Coronary artery (tissue), 2 donors: ENCODE measurements around the gene ARFGEF2.
"Not testable (repeated sequence)": the region's sequence is repeated elsewhere in the genome, so short reads cannot be mapped to it uniquely, and the experiment has no call there.

Experiments
- DNase-seq: peaks from one replicate; pipeline ENCODE4 v3.0.0-alpha.2; 2017; ENCODE audit warnings: low spot score
- H3K27ac ChIP-seq, 2 donors: fragments of 200-600 bp; sonication (generic); one replicate each; pipeline ENCODE4 v1.5.1; 2016 to 2019
- H3K4me3 ChIP-seq: fragments of 200-600 bp; sonication (generic); 2 replicates; pipeline ENCODE4 v1.5.1; 2016; ENCODE audit warnings: mild to moderate bottlenecking, moderate library complexity
- CTCF ChIP-seq: fragments of 200-600 bp; sonication (generic); IDR thresholded peaks from one replicate; pipeline ENCODE4 v1.5.1; 2019; ENCODE audit warnings: antibody characterized with exemption

Gene ARFGEF2

GRCh38 chr20:48965189-48965910, 43.8 kb downstream of the ARFGEF2 start:
- TF ChIP-seq CTCF, result no peak
- H3K4me3 ChIP-seq, result no peak overlapping the region
- no peak for DNase-seq
- no peak overlapping the region for H3K27ac ChIP-seq

DNA sequence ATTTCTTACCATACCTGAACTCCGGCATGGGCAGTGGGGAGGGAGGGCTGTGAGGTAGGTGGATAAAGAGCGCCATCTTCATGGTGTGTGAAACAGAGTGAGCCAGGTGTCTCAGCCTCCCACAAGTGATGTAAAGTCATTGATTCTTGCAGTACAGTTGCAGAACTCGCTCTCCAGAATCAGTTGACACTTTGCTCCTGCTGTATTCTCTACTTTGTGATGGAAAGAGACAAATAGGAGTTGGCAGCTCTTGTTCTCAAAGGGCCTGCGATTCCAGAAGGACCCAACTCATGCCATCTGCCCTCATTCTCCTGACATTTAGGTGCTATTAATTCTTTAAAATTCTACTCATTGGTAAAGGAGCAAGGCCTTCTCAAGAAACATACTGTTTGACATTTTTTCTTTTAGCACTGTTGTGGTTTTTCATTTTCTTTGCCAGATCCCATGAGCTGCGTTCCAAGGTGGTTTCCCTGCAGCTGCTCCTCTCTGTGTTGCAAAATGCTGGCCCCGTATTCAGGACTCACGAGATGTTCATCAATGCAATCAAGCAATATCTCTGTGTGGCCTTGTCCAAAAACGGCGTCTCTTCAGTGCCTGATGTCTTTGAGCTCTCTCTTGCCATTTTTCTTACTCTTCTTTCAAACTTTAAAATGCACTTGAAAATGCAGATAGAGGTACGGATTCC, 49.3 kb downstream of the ARFGEF2 start:
- DNase-seq, result no peak
- no peak for TF ChIP-seq CTCF
- no peak overlapping the region for H3K4me3 ChIP-seq
- H3K27ac ChIP-seq, result no peak overlapping the region

- no peak for DNase-seq
- H3K4me3 ChIP-seq, result no peak overlapping the region
- no peak for TF ChIP-seq CTCF
- no peak overlapping the region for H3K27ac ChIP-seq
These were observed 50.4 kb downstream of the ARFGEF2 start for GRCh38 chr20:48971956-48972355.

- no peak for TF ChIP-seq CTCF
- Histone ChIP-seq H3K27ac (no peak overlapping the region), H3K4me3 (no peak overlapping the region)
- DNase-seq, result no peak
These were observed 51.3 kb downstream of the ARFGEF2 start for GRCh38 chr20:48972816-48973215.

GRCh38 chr20:48975955-48976354, 54.4 kb downstream of the ARFGEF2 start:
- Histone ChIP-seq H3K27ac (no peak overlapping the region), H3K4me3 (no peak overlapping the region)
- no peak for TF ChIP-seq CTCF
- no peak for DNase-seq

DNA sequence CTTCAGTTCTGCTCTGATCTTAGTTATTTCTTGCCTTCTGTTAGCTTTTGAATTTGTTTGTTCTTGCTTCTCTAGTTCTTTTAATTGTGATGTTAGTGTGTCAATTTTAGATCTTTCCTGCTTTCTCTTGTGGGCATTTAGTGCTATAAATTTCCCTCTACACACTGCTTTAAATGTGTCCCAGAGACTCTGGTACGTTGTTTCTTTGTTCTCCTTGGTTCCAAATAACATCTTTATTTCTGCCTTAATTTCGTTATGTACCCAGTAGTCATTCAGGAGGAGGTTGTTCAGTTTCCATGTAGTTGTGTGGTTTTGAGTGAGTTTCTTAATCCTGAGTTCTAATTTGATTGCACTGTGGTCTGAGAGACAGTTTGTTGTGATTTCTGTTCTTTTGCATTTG, 58.5 kb downstream of the ARFGEF2 start:
- not testable (repeated sequence) for DNase-seq, H3K4me3 ChIP-seq, H3K27ac ChIP-seq

- DNase-seq, result no peak
- no peak overlapping the region for H3K4me3 ChIP-seq
- TF ChIP-seq CTCF, result no peak
- no peak overlapping the region for H3K27ac ChIP-seq
These were observed 62.2 kb downstream of the ARFGEF2 start for GRCh38 chr20:48983423-48984400.
